T-helper 1 cell treated with Interleukin-12 subunit alpha and Interleukin-12 subunit beta and Interleukin-4 antibody, amounts not matched to agents 30 ng/mL and 1 ng/mL, for 36 hours (primary cell): ENCODE measurements around the gene RAD51B. TPM values are rescaled to one million over a fixed set of nuclear protein-coding genes. Genes with fewer than 3 reads are reported as not detected.
"Not testable (repeated sequence)": the region's sequence is repeated elsewhere in the genome, so short reads cannot be mapped to it uniquely, and the experiment has no call there.

Experiments
- intact Hi-C: fragments of 100-400 bp; cut with micrococcal nuclease; formaldehyde crosslinking; loops from one replicate; pipeline ENCODE4 v1.15.1; 2024
- total RNA-seq: library from RNA; stranded (reverse); gene quantifications from 2 replicates; pipeline ENCODE4 v1.2.3, GENCODE V29; 2022

Gene RAD51B
- total RNA-seq, 1 donor from 2014 or later = 24.4 TPM

- intact Hi-C loops = no loop called here
Observed at GRCh38 chr14:68060198-68060597, 240.6 kb downstream of the RAD51B start.

GRCh38 chr14:68062651-68063050 lies 243.1 kb downstream of the RAD51B start:
- intact Hi-C loops = no loop called here

GRCh38 chr14:68065322-68065721 lies 245.7 kb downstream of the RAD51B start:
- intact Hi-C loops = no loop called here

- intact Hi-C loops = no loop called here
Observed at GRCh38 chr14:68074765-68075381, 255.3 kb downstream of the RAD51B start.

GRCh38 chr14:68075382-68076029 lies 255.9 kb downstream of the RAD51B start:
- intact Hi-C loops = no loop called here

GRCh38 chr14:68076451-68076850 lies 256.9 kb downstream of the RAD51B start:
- intact Hi-C loops = no loop called here

- intact Hi-C loops = loop anchor here (10.0 kb wide), 2 partner anchors 735 to 765 kb away; no protein-coding TSS in a partner anchor
Observed at GRCh38 chr14:68079941-68080697, 260.5 kb downstream of the RAD51B start.

- intact Hi-C loops = loop anchor here (10.0 kb wide), 2 partner anchors 733 to 763 kb away; no protein-coding TSS in a partner anchor
Observed at GRCh38 chr14:68081489-68081888, 261.9 kb downstream of the RAD51B start.

- intact Hi-C loops = loop anchor here (10.0 kb wide), 2 partner anchors 732 to 762 kb away; no protein-coding TSS in a partner anchor
Observed at GRCh38 chr14:68082698-68083291, 263.2 kb downstream of the RAD51B start.

- intact Hi-C loops = loop anchor here (10.0 kb wide), 2 partner anchors 731 to 761 kb away; no protein-coding TSS in a partner anchor
Observed at GRCh38 chr14:68084256-68084655, 264.7 kb downstream of the RAD51B start.

GRCh38 chr14:68085742-68086141 lies 266.2 kb downstream of the RAD51B start:
- intact Hi-C loops = loop anchor here (10.0 kb wide), 2 partner anchors 729 to 759 kb away; no protein-coding TSS in a partner anchor

- intact Hi-C loops = loop anchor here (10.0 kb wide), 2 partner anchors 726 to 756 kb away; no protein-coding TSS in a partner anchor
Observed at GRCh38 chr14:68088451-68088854, 268.9 kb downstream of the RAD51B start.

GRCh38 chr14:68089146-68089731 lies 269.7 kb downstream of the RAD51B start:
- intact Hi-C loops = loop anchor here (10.0 kb wide), 2 partner anchors 726 to 756 kb away; no protein-coding TSS in a partner anchor

GRCh38 chr14:68094158-68094557 lies 274.6 kb downstream of the RAD51B start:
- intact Hi-C loops = no loop called here

- intact Hi-C loops = no loop called here
Observed at GRCh38 chr14:68094752-68095151, 275.2 kb downstream of the RAD51B start.

GRCh38 chr14:68097727-68098126 lies 278.1 kb downstream of the RAD51B start:
- intact Hi-C loops = no loop called here

GRCh38 chr14:68098834-68099233 lies 279.3 kb downstream of the RAD51B start:
- intact Hi-C loops = no loop called here

- intact Hi-C loops = no loop called here
Observed at GRCh38 chr14:68099495-68100045, 280.0 kb downstream of the RAD51B start.

GRCh38 chr14:68101715-68102301 lies 282.2 kb downstream of the RAD51B start:
- intact Hi-C loops = not testable (repeated sequence)

- intact Hi-C loops = no loop called here
Observed at GRCh38 chr14:68103853-68104252, 284.3 kb downstream of the RAD51B start.
